AG20443 (cell line): ENCODE measurements around the gene ANKRD10.
"Not testable (repeated sequence)": the region's sequence is repeated elsewhere in the genome, so short reads cannot be mapped to it uniquely, and the experiment has no call there.

Source experiments
- DNase-seq: peaks from one replicate; pipeline ENCODE4 v3.0.0; 2012; ENCODE audit warnings: low spot score, mixed read lengths

ANKRD10 gene

DNA sequence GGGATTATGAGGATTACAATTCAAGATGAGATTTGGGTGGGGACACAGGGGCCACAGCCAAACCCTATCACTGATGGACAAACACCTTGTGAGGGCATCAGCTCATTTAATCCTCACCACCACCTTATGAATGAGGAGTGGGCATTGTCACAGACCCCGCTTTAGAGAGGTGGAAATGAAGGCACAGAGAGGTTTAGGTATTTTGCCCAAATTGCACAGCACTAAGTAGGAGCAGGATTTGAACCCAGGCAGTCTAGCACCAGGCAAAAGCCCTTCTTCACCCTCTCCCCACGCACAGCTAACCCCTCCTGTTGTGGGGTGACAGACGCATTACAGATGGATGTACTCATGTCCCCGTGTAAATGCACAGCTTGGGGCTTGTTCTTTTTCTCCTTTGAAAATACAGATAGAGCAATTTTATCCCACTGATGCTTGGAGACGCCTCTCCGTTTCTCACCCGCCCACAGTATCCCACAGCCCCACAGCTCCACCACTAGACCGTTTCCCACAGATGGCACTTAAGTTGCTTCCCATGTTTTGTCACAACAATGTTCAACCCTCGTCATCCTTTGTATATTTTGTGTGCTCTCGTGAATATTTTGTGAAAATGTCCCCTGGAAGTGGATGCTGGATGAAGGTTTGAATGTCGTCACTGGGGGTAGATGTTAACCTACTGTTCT is 48.2 kb downstream of the ANKRD10 start:
- no peak for DNase-seq

DNA sequence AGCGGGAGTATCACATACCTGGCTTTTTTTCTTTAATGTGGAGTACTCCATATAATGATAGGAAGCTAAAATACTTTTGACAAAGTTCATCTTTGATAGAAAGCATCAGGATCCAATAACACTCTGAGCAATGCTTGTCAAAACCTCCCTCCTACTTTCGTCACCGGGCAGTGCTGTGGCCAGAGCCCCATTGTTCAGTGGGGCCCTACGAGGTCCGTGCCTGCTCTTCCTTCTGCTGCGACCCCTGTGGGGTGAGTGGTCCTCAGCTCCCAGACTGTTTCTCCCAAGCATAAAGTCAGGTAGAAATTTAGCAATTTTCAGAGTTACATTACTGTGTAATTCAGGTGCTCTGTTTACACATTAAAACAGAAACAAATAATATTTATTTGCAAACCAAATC is 51.2 kb downstream of the ANKRD10 start:
- DNase-seq = no peak

DNA sequence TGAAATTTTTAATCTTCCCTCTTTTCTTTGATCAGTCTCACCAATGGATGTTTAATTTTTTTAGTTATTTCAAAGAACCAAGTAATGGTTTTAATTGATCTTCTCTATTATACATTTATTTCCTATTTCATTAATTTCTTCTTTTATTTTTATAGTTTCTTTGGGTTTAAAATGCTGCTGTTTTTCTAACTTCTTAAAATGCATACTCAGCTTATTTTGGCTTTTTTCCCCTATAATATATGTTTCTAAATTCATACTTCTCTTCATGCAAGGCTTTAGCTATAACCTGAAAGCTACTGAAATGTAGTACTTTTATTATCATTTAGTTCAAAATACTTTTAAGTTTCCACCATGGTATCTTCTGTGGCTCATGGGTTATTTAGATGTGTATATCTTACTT is 53.9 kb downstream of the ANKRD10 start:
- no peak for DNase-seq

DNA sequence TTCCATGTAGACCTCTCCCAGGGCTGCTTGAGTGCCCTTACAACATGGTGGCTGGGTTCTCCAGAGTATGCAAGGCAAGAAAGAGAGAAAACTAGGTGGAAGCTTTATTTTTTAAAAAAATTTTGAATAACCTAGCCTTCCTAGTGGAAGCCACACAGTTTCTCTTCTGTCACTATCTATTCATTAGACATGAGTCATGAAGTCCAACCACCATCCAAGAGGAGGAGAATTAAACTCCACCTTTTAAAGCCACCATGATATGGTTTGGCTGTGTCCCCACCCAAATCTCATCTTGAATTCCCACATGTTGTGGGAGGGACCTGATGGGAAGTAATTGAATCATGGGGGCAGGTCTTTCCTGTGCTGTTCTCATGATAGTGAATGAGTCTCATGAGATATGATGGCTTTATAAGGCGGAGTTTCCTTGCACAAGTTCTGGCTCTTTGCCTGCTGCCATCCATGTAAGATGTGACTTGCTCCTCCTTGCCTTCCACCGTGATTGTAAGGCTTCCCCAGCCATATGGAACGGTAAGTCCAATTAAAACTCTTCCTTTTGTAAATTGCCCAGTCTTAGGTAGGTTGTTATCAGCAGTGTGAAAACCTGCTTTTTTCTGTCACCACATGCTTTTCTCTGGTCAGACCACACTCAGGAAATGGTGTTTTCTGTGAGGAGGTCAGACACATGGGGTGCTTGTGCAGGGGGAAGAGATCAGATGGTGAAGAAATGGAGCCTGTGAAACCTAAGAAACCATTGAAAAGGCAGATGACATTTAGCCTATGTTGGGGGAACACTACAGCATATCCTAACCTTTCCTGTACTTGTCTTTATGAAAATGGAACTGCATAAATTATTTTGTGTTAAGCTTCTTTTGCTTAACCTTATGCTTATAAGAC is 57.7 kb downstream of the ANKRD10 start:
- DNase-seq = no peak

DNA sequence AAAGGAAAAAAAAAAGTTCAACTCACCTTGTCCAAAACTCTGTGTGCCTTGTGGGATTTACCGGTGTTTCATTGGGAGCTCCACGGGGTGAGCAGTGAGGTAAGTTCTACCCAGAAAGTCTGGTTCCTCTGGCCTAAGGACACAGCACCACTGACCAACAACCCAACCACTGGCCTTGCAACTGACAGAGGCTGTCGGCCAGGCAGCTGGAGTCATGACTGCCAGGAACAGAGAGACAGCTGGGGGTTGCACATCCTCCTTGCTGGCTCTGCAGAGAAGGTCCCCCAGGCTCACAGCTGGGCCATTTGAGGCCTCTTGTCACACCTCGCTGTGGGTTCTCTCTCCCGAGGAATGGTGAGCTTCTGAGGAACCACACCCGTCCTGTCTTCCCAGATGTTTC is 59.5 kb downstream of the ANKRD10 start:
- peak; percentile 4 for DNase-seq

DNA sequence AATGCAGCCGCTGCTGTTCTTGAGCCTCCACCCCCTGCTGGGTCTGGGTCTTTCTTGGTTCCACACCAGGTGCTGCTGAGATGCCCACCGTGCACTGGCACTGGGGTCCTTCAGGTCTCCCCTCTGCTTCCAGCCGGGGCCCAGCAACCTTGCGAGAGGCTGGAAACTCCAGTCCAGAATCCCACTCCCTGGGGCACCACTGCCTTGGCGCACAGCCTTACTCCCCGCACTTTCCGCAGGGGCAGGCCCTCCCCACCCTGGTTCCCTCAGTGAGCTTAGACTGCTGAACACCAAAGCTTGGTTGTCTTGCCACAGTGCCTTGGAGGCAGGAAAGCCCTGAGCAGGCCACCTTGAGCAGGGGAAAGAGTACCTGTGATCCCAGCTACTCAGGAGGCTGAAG is 60.0 kb downstream of the ANKRD10 start:
- no peak for DNase-seq

DNA sequence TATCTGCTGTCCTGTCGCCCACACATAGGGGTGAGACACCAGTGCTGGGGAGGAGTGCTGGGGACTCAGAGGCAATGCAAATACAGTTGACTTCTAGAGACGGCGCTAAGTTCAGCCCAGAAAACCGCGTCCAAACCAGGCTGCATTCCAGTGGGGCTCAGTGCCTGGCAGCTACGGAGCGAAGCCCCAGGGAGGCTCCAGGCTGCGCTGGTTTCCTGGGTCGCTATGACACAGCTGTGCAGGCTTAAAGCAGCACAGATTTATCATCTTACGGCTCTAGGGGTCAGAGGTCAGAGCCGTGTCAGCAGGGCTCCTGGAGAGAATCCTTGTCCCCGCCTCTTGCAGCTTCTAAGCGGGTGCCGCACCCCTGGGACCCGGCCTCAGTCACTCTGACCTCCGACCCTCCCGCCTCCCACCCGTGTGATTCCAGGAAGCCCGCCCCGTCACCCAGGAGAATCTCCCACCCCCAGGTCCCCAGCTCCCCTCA is 61.6 kb downstream of the ANKRD10 start:
- peak; percentile 5 for DNase-seq

DNA sequence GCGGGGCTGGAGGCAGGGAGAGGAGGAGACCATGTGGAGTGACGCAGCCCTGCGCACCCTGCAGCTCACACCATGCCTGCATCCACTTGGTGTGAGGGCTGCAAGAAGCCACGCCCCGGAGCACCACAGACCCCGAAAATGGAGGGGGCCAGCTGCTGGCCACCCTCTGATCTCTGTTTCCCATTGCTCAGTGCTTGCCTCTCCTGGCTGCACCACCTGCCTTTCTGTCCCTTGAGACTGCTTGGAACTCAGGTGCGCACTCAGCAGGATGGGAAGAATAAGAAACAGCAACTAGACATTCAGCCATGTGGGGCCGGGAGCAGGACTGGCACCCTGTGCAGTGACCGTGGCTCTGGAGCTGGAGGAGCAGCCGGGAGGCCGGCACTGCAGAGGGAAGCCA is 64.0 kb downstream of the ANKRD10 start:
- no peak for DNase-seq

DNA sequence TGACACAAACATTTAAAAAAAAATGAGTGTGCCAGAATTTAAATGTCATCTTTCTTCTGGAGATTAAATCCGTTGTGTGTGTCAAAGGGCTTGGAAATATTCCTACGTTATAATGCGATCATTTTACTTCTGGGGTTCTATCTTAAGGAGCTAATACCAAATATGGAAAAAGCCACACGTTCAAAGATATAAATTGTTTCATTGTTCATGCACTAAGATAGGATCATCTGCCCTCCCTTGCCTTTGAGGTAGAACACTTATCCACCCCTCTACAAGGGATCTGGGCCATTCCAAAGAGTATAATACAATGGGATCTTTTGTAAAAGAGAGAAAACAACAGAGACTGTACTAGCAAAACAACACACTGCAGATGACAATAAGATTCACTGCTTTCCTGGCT is 64.9 kb downstream of the ANKRD10 start:
- no peak for DNase-seq

DNA sequence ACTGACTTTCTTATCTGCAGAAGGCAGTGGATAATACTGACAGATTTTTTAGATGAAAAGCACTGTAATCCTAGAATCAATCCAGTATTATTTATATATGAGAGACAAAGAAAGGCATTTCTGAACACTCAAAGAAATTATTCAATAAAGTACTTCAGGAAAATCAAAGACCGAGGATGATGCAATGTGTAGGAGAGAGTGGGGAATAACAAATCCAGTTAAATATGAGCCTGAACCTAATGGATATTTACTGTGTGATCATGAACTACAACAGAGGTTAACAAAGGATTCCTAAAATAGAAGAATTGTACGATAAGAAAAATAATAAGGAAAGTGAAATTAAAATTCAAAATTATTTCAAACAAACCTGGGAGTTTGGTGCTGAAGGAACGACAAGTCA is 69.3 kb downstream of the ANKRD10 start:
- no peak for DNase-seq

DNA sequence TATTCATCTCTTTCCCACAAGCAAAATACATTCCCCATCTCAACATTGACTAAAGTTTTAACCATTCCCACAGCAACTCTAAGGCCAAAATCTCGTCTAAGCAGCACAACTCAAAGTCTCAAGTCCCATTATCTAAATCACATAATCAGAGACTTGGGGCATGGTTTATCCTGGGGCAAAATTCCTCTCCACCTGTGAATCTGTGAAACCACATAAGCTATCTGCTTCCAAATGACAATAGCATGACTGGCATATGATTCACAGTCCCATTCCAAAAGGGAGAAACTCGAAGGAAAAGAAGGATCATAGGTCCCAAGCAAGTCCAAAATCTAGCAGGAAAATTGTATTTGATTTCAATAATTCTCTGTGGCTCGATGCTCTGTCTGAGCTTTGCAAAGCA is 73.0 kb downstream of the ANKRD10 start:
- peak; percentile 2 for DNase-seq

DNA sequence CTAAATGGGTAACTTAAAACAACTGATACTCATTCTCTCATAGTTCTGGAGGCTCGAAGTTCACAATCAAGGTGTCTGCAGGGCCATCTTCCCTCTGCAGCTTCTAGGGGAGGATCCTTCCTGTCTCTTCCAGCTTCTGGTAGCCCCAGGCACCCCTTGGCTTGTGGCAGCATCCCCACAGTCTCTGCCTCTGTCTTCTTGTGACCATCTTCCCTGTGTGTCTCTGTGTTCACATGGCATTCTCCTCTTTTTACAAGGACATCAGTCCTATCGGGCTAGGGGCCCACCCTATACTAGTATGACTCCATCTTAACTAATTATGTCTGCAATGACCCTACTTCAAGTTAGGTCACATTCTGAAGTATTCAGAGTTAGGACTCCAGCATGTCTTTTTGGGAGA is 73.5 kb downstream of the ANKRD10 start:
- DNase-seq = no peak

DNA sequence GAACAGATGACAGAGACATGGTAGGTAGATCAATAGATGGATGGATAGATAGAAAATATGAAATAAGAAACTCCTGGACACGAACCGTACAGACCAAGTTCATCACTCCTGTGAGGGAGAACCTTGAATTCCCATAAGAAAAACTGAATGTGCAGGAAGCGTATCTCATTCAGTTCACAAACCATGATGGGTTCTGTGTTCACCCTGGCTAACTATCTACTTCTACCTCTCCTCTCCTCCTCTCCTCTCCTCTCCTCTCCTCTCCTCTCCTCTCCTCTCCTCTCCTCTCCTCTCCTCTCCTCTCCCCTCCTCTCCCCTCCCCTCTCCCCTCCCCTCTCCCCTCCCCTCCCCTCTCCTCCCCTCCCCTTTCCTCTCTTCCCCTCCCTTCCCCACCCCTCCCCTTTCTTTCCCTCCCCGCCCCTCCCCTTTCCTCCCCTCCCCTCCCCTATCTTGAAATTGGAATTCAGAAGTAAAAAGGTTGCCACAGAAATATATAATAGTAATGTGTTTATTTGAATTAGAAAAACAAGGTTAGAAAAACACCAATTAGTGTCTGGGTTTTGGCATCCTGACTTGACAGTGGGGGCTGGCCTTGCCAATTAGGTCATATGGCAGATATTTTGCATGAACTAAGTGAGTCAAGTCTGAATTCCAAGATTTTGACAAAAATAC is 75.9 kb downstream of the ANKRD10 start:
- no peak for DNase-seq

DNA sequence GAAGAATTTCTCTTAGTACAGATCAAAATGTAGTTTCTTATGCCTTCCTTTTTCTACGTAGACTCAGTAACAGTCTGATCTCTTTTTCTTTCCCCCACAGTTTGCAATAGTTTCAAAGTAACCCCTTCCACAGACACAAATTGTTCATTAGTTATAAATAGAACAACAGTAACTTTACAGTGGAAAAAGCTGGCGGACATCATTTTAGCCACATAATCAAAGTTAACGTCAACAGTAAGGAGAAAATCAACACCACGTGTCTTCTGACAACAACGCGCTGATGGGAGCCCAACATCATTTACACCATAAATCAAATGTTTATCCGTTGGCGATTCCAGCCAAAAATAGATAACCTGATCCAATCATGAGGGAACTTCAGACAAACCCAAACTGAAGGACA is 76.8 kb downstream of the ANKRD10 start:
- DNase-seq = no peak

DNA sequence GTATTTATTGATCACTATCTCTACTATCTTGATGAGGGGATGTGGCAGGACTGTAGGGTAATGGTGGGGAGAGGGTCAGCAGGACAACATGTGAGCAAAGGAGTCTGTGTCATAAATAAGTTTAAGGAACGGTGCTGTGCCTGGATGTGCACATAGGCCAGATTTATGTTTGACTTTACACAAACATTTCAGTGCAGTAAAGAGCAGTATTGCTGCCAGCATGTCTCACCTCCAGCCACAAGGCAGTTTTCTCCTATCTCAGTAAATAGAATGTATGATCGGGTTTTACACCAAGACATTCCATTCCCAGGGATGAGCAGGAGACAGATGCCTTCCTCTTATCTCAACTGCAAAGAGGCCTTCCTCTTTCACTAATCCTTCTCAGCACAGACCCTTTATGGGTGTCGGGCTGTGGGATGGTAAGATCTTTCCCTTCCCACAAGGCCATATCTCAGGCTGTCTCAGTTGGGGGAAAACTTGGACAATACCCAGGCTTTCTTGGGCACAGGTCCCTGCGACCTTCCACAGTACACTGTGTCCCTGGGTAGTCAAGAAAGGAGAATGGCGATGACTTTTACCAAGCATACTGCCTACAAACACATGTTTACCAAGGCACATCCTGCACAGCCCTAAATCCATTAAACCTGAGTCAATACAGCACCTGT is 77.3 kb downstream of the ANKRD10 start:
- DNase-seq = not testable (repeated sequence)

DNA sequence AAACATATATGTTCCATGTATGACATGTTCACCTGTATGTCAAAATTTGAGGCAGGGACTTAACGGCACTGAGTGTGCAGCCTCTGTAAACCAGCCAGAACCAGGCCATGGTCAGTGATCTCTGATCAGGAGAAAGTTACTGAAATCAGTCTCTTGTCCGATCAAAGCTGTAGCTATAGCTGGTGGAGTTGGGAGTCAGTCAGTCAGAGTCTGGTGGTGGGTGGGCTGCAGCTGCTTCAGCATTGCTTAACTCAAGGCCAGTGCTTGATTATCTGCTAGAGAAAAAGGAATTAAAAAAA is 78.3 kb downstream of the ANKRD10 start:
- no peak for DNase-seq

DNA sequence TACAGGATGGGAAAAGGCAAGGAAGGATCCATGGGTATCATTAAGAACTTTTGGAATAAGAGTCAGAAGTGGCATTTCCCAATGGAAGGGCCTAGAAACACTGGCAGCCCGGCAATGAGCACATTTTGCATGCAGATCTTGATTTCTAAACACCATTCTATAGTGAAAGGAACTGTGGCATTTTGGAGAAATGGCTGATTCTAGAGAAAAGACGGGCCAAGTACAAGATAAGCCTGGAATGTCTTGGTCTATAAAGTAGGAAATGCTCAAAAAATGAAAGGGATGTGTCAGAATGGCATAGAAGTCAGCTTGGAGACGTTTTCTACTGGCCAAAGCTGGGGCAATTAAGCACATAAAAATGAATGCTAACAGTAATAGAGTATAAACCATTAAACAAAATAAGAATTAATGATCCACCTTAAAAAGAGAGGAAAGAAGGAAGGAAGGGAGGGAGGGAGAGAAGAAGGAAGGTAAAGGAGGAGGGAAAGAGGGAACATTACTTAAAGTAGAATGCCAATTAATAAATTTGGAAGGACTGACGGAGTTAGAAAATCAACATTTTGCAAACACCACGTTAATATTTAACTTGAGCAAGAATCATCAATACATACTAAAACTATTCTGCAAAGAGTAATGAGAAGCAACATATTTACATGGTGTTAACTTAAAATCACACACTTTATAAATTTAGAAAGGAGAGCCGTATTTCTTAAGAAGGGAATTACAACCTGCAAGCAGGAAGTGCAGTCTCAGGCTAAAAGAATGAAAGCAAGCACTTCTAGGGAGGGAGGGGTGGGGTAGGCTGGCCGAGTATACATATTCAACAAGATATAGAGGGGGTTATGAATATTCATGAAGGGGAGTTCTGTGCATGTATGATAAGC is 78.9 kb downstream of the ANKRD10 start:
- no peak for DNase-seq

DNA sequence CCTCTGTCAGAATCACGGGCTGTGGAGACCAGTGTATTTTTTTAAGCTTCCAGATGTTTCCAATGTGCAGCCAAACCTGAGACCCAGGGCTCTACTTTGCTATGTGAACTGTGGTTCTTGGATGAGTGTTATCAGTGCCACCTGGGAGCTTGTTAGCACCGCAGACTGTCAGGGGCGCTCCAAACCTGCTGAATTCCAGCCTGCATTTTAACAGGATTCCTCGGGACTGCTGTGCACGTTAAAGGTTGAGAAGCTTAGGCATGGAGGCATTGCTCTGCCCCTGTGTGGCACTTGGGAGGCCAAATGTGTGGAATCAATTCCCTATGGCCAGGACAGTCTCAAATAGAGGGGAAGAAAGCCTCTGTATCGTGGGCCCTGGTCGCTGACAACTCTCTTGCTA is 80.3 kb downstream of the ANKRD10 start:
- no peak for DNase-seq

DNA sequence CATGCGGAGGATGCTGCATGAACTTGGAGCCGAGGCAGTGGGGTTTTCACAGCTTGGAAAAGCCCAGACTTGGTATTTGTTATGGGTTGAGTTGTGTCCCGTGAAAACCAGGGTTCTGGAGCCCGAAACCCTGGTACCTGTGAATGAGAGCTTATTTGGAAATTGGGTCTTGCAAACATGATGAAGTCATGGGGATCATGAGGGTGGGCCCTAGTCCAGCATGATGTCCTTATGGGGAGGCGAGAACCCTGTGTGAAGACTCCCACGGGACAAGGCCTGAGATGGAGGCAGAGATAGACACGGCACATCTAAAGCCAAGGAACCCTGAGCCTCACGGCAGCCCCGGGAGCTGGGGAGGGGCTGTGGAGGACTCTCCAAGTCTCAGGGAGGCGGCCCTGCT is 82.3 kb downstream of the ANKRD10 start:
- no peak for DNase-seq

DNA sequence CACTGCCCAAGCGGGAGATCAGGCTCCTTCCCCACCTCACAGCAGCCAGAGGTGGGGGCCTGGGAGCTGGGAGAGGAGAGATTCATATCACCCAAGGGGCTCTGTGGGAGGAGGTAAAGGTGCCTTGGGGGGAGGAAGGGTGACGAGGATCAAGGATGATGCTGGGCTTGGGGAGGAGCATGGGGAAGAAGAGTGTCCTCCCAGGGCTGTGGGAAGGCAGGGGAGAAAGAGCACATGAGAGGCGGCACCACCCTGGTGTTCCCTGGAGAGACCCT is 82.7 kb downstream of the ANKRD10 start:
- DNase-seq = no peak

DNA sequence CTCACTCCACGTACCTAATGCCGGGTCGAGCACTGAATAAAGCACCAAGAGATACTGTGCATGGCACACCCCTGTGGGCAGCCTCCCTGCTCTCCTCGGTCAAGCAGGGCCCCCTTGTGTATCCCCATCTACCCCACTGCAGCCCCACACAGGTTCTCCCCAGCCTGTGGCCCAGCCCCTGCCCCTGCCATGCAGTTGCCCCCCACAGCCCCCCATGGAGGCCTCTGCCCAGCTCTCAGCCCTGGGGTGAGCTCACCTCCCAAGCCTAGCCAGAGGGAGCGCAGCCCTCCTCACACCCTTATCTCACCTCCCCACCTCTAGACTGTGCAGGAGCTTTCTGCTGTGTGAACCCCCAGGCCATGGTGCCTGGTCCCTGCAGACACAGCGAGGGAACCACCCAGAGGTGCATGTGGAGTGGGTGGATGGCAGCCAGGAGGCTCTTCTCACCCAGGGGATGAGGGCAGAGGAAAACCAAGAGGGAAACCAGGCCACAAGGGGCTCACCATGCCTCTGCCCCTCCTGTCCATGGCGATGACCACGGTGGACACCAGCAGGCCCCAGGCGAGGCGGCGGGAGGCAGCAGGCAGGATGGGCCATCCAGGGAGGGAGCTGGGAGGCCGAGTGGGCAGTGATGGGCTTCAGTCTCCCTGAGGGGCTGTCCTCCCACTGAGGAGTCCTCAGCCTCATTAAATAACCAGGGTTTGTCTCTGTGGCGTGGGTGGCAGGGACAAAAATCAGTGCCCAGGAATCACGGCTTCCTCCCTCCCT is 83.2 kb downstream of the ANKRD10 start:
- no peak for DNase-seq
